Left ventricle myocardium superior (tissue), 1 donor: Measurements from ENCODE around the gene S100B. TPM values are rescaled to one million over a fixed set of nuclear protein-coding genes. Genes with fewer than 3 reads are reported as not detected.

ENCODE experiments used
- ATAC-seq: fragments of 200-7000 bp; cut with Tn5 transposase; one replicate; pipeline ENCODE4 v1.9.1; 2020; ENCODE audit warnings: mild to moderate bottlenecking, moderate library complexity
- DNase-seq: peaks from one replicate; pipeline ENCODE4 v3.0.0-alpha.2; 2020
- intact Hi-C: fragments of 100-400 bp; cut with micrococcal nuclease; formaldehyde crosslinking; loops from one replicate; pipeline ENCODE4 v1.11.0; 2022
- total RNA-seq: library from RNA; stranded (reverse); fragmentation: NEBNext Ultra II Directional; extraction: Animal tissue kit (Norgen Biotek cat#: 25700); gene quantifications from one replicate; pipeline ENCODE4 v1.2.1, GENCODE V29; 2021
- donor health status: DM: no; HTN: yes; CAD: no; lungs with severe emphysema.

The S100B gene
- total RNA-seq, 1 donor from 2014 or later: 3.5 TPM

- intact Hi-C loops: no loop called here
- no peak for DNase-seq
- ATAC-seq: no peak
Measured at GRCh38 chr21:46550116-46550941, 54.6 kb downstream of the S100B start.

GRCh38 chr21:46549650-46550049, 55.2 kb downstream of the S100B start:
- no peak for ATAC-seq
- no peak for DNase-seq
- intact Hi-C loops: no loop called here

Other genes starting within 250 kb of the S100B start
- 28.5 TPM for gene DIP2A, start 146.2 kb downstream of the S100B start, total RNA-seq
- 56.8 TPM for gene PRMT2, start 30.6 kb upstream of the S100B start, total RNA-seq